GM21526 (cell line): ENCODE results near the gene BAIAP2L2.
"Not testable (repeated sequence)": the region's sequence is repeated elsewhere in the genome, so short reads cannot be mapped to it uniquely, and the experiment has no call there.

ENCODE experiments used
- ATAC-seq: cut with Tn5 transposase; IDR thresholded peaks from one replicate; pipeline ENCODE4 v1.9.1; 2021; ENCODE audit warnings: moderate library complexity; ENCODE audit not compliant: unreplicated experiment, low FRiP score

Gene BAIAP2L2

DNA sequence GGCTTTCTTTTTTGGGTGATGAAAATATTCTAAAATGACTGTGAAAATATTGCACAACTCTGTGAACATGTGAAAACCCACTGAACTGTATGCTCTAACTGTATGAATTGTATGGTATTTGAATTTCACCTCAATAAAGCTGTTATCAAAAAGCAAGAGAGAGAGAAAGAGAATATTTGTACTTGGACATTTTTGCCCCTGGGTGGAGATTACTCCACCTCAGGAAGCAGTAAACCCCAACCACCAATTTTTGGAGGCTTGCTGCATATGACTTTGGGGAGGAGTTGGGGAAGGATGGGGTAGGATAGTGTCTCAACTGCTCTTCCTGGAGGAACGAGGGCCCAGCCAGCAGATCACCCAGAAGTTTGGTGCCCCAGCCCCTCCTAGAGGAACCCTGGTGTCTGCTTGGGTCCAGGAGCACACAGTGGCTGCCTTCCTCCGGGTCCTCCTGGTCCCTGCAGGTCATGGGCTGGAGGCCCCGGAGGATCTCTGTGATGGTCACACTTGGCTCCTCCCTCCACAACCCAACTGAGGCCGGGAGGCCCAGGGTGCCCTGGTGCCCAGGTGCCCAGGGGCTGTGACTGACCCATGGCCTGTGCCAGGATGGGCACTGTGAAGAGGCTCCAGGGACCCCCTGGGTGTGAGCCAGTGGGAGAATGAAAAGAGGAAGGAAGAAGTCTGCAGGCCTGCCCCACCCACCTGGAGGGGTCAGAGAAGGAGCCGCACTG, 68.6 kb downstream of the BAIAP2L2 start:
- no peak for ATAC-seq

DNA sequence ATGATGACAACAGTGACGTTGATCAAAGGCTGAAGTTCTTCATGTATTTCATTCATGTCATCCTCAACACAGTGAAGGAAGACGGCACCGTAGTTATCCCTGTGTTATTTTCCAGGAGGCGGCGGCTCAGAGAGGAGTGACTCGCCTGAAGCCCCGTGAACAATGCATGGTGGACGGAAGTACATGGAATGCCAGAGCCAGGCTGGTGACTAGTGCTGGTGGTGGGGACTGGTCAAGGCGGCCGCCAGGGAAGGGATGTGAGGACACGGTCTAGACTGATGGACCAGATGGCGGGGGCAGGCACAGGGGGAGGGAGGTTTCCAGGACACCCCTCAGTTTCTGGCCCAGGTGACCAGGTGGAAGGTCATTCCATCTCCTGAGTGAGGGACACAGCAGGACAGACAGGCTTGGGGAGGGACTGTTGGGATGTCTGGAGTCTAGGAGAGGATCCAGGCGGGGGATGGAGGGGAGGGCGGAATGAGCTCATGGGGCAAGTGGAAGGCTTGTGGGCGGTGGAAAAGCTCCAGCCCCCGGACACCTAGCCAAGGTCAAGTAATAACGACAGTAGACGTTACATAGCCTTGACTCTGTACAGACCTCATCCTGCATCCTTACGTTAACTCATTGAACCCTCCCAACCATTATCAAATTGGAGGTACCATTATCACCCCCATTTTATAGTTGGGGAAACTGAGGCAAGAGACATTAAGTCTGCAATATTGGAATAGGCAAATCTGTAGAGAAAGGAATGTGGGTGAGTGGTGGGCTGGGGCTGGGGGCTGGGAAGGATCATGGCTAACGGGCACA, 69.3 kb downstream of the BAIAP2L2 start:
- ATAC-seq: no peak

DNA sequence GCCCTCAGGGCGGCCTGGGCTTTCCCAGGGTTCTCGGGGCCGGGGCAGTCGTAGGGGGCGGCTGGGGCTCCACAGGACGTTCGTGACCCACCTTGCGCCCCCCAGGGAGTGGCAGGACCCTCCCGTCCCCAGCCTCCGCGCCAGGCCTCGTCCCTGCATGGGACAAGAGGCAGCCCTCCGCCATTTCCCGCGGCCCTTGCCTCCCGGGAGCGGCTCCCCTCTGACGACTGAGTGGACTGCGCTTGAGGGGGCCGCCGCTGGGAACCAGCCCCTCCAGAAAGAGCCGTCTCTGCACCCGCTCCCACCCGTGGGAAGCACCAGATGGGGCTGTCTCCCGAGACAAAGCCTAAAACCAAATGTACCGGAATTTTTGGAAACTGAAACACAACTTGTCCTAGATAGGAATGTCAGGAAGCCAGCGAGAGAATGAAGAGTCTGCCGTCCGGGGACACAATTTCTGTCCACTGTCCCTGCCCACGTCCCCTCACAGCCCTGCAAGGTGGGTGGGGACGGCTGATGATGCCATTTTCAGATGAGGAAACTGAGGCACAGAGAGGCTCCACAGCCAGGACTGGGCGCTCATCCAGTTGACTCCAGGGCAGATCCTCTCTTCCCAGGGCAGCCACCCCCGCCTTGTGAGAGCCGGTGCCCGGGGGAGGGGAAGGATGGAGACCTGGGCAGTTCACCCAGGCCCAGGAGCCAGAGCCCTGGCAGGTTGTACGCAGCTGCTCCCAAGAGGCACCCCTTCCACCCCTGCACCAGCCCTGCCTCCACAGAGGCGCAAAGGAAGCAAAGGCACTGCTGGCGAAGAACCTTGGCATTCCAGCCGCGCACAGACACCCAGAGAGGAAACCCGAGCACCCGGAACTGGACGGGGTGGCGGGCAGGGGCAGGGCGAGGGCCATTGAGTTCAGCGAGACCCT, 71.3 kb downstream of the BAIAP2L2 start:
- ATAC-seq: no peak

DNA sequence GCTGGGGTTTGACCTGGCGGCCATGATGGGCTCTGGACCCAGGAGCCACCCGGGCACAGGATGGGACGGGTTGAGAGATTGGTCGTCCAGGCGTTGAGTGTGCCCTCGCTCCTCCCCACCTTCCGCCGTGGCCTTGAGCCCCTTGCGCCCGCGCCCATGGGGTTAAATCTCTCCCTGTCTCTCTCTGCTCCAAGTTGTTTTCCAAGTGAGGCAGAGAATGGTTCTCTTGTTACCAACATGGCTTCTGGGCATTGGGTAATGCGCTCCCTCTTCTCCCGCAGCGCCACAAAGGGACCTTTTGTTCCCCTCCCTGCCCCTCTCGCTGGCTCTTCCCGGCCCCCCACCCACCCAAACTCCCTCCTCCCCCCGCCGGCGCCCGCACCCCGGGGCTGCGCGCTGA, 72.1 kb downstream of the BAIAP2L2 start:
- ATAC-seq: no peak

DNA sequence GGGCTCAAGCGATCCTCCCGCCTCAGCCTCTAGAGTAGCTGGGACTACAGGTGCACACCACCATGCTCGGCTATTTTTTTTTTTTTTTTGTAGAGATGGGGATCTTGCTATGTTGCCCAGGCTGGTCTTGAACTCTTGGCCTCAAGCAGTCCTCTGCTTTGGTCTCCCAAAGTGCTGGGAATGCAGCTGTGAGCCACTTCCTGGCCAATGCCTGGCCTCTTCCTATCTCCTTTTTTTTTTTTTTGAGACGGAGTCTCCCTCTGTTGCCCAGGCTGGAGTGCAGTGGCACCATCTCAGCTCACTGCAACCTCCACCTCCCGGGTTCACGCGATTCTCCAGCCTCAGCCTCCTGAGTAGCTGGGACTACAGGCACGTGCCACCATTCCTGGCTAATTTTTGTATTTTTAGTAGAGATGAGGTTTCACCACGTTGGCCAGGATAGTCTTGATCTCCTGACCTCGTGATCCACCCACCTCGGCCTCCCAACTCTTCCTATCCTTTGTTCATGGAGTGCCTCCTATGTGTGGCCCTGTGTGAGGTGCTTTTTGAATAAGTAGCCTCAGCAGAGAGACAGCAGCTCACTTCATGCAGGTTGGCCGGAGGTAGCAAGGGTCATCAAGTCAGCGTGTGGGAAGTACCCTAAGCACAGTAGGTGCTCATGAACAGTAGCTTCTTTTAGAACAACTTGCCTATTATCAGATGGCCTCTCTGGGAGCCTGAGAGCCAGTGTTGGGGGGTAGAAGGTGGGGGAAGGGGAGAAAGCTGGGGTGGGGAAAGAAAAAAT, 72.9 kb downstream of the BAIAP2L2 start:
- ATAC-seq: not testable (repeated sequence)

DNA sequence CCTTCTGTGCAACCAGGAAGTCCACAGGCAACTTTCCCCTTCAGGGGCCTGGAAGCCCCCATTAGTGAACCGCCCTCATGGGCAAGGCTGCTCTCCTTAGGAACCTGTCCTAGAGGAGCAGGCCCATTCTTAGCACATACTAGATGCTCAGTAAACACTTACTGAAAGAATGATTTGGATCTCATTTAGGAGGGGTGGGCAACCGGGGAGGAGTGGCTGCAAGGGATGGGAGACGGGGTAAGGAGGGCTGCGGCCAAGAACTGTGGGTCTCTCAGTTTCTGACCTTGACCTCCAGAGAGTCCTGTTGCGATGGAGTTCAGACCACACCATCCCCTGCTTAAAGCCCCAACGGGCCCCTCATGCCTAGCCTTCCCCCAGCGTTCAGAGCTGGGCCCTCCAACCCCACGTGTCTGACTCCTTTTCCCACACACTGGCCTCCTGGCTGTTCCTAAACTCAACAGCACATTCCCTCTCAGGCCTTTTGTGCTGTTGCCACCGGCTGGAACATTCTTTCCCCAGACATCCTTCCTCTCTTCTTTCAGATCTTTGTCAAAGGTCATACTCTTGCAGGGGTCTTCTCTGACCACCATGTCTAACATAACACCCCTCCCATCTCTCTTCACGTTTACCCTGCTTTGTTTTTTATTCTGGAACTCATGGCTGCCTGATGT, 74.0 kb downstream of the BAIAP2L2 start:
- no peak for ATAC-seq

DNA sequence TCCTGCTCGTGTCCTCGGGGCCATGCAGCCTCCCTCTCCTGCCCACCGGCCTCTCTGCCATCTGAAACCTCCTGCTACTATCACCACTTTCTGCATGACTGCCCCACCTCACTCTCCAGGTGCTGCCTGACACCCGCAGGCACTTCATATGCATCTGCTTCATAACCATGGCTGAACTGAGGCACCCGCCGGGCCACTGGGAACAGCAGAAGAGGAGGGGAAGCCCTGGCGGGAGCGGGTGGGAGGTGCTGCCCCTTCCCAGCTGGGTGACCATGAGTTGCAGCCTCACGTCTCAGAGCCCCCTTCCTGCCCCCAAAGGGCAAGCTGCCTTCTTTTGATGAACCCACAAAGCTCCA, 75.0 kb downstream of the BAIAP2L2 start:
- no peak for ATAC-seq
